HG03571 (cell line): ENCODE data around the gene PPAT.
A peak's percentile ranks its signal among the peaks of the same experiment; 100 is the strongest.
"Not testable (repeated sequence)": the region's sequence is repeated elsewhere in the genome, so short reads cannot be mapped to it uniquely, and the experiment has no call there.

Source experiments
- ATAC-seq: cut with Tn5 transposase; IDR thresholded peaks from one replicate; pipeline ENCODE4 v1.9.1; 2021; ENCODE audit not compliant: unreplicated experiment

Gene PPAT

GRCh38 chr4:56387023-56388001, 48.1 kb downstream of the PPAT start, which contains the start of gene AASDH:
Gene AASDH (minus strand): TSS chr4:56387491. CDS start chr4:56384299, 3,192 bp downstream.
- ATAC-seq: peak; percentile 92

- no peak for ATAC-seq
Measured at GRCh38 chr4:56386091-56386490, 49.3 kb downstream of the PPAT start.

DNA sequence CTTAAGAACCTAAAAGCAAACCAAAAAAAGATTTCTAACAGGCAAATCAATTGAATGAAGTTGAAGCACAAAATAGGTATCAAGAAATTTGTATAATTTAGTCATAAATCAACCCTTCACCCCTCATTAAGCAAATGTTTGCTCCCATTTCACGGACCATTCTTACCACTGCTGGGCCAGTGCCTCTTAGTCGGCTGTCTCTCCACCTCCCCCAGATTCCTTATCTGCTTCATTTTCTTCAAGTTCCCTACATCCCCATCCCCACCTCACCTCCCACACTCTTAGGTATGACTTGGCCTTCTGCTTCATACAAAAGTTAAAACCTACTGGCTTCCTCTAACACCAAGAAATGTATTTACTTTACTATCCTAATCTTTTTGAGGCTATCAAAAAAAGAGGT, 60.0 kb downstream of the PPAT start:
- no peak for ATAC-seq

DNA sequence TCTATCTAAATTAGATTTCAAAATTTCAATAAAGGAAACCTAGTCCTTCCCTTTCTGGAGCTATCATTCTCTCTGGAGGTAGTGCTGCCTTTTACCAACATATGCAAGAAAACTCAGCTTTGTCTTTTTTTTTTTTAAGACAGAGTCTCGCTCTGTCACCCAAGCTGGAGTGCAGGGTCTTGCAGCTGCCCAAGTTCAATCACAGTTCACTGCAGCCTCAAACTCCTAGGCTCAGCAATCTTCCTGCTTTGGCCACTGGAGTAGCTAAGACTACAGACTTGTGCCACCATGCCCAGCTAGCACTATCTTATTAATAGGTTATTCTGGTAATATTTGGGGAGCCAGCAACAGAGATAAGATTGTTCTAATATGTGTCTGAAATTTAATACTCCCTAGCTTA, 60.5 kb downstream of the PPAT start:
- no peak for ATAC-seq

DNA sequence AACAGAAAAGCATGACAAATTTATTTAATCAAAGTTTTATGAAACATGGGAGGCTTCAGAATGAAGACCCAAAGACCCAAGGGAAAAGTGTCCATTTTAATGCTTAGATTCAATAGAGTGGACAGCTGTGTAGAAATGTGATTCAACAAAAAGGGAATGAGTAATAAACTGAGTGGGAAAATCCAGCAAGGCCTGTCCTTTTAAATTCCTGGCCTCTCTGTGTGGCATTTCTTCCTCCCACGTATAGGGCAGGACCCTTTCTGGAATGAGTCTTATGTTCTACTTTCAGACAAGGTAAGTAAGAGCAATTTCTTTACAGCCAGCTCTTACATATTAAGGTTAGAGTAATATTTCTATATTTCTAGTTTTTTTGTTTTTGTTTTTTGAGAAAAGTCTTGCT, 62.6 kb downstream of the PPAT start:
- no peak for ATAC-seq

DNA sequence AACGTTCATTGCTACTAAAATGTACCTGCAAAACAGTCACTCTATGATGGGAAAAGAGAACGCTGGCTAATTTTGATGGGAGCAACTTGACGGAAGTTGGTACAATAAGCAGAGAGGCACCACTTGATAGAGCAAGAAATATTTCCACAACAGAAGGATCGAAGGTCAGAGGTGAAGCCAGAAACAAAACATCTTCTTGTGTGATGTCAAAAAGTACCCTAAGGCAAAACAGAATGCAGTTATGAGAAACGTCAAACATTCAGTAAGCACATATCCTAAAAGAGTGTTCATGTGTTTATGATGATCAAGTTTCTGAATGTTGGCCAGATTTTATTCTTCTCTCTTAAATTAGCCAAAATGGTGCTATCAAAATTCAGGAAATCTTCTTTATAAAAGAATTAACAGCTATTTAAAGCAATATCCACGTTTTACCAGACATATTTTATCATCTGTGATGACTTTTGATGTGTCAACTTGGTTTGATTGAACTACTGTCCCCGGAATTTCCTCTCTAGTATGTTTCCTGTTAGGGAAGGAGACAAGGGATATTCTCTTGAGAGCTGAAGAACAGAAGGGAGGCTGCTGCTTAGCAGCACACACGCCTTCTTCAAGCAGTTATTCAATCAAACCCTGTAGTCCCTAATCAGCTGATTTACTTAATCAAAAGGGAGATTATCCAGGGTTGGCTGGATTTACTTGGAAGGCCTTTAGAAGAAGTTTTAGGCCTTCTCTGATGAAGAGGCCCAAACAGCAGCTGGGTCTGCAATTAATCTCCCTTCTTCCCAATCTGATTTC, 63.8 kb downstream of the PPAT start:
- no peak for ATAC-seq

DNA sequence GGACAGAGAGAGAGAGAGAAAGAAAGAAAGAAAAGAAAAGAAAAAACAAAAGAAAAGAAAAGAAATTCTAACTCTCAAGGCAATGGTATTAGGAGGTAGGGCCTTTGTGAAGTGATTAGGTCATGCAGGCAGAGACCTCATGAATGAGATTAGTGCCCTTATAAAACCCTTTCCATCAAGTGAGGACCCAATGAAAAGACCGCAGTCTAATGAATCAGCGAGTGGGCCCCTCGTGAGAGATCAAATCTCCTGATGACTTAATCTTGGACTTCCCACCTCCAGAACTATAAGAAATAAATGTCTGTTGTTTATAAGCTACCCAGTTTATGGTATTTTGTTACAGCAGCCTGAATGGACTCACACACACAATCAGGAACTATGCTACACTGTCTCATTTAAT, 65.0 kb downstream of the PPAT start:
- ATAC-seq: no peak

- ATAC-seq: not testable (repeated sequence)
Measured at GRCh38 chr4:56362981-56363380, 72.4 kb downstream of the PPAT start.

DNA sequence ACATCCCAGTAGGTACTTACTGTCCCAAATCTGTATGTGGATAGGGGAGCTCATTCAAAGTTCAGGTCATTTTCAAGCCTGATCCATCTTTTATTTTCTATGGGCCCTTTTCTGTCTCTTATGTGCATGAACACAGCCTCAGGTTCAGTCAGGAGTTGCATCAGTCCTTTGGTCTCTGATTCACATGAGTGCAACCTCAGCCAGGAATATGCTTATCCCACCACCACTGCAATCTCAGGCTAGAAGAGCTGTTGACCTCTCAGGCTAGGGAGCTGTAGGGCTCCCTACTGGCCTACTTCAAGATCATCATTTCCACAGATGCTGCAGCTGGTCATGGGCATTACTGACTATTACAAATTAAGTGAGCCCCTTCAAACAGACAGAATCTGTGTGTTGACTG, 75.3 kb downstream of the PPAT start:
- ATAC-seq: no peak

DNA sequence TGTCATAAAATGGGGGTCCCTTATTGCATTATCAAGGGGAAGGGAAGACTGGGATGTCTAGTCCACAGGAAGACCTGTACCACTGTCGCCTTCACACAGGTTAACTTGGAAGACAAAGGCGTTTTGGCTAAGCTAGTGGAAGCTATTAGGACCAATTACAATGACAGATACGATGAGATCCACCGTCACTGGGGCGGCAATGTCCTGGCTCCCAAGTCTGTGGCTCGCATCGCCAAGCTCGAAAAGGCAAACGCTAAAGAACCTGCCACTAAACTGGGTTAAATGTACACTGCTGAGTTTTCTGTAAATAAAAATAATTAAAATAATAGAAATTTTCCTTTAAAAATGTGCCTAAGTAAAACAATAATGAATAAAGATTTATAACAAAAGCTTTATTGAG, 78.8 kb downstream of the PPAT start:
- ATAC-seq: no peak

DNA sequence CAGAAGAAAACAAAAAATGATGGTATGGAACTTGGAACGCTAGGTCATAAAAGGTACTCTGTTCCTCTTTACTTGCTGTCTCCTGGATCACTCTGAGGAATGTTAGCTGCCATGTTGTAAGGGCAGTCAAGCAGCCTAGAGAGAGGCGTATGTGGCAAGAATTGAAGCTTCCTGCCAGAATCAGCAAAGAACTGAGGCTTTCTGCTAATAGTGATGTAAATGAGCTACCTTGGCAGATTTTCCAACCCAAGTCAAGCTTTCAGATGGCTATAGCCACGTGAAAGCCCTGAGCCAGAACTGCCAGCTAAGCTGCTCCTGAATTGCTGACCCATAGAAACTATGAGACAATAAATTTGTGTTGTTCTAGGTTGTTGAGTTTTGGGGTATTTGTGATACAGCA, 86.8 kb downstream of the PPAT start:
- ATAC-seq: no peak

- no peak for ATAC-seq
Measured at GRCh38 chr4:56345458-56345857, 90.0 kb downstream of the PPAT start.
